SK-N-SH (cell line): ENCODE results near the gene ECPAS.

ENCODE experiments used
- CHD2 ChIP-seq: fragments of 150-350 bp; IDR thresholded peaks from 2 replicates; pipeline ENCODE4 v1.6.1; 2018; ENCODE audit warnings: low read length; ENCODE audit not compliant: partially characterized antibody
- EP300 ChIP-seq, 2 experiments: IDR thresholded peaks; 2 replicates each; pipeline versions ENCODE4 v1.4.0 to v1.6.1; 2012; ENCODE audit warnings: borderline replicate concordance in 1 of 2, low read depth in 1 of 2, low read length in 1 of 2
- POLR2AphosphoS5 ChIP-seq: IDR thresholded peaks from 2 replicates; pipeline ENCODE4 v1.6.1; 2012; ENCODE audit warnings: low read depth, low read length
- TF ChIP-seq, protein P1 (sequence below): IDR thresholded peaks from 2 replicates; pipeline ENCODE4 v1.6.1; 2012; ENCODE audit warnings: mild to moderate bottlenecking, low read depth, low read length, moderate library complexity
- TF ChIP-seq, protein P2 (sequence below): IDR thresholded peaks from 2 replicates; pipeline ENCODE4 v1.4.0; 2012; ENCODE audit warnings: low read depth
- TF ChIP-seq, protein P3 (sequence below): fragments of 200-600 bp; sonication (generic); IDR thresholded peaks from 2 replicates; pipeline ENCODE4 v1.6.1; 2017; ENCODE audit warnings: antibody characterized with exemption, mild to moderate bottlenecking, moderate library complexity

DNA sequence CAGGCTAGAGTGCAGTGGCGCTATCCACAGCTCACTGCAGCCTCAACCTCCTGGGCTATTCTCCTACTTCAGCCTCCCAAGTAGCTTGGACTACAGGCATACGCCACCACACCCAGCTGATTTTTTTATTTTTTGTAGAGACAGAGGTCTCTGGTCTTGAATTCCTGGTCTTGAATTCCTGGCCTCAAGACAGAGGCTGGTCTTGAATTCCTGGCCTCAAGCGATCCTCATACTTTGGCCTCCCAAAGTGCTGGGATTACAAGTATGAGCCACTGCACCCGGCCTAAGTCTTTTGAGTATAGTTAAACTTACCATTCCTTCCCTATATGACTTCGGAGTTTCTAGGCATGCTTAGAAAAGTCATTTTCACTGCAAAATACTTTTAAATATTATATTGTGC is 29.4 kb downstream of the ECPAS start:
- TF ChIP-seq, protein P1, sequence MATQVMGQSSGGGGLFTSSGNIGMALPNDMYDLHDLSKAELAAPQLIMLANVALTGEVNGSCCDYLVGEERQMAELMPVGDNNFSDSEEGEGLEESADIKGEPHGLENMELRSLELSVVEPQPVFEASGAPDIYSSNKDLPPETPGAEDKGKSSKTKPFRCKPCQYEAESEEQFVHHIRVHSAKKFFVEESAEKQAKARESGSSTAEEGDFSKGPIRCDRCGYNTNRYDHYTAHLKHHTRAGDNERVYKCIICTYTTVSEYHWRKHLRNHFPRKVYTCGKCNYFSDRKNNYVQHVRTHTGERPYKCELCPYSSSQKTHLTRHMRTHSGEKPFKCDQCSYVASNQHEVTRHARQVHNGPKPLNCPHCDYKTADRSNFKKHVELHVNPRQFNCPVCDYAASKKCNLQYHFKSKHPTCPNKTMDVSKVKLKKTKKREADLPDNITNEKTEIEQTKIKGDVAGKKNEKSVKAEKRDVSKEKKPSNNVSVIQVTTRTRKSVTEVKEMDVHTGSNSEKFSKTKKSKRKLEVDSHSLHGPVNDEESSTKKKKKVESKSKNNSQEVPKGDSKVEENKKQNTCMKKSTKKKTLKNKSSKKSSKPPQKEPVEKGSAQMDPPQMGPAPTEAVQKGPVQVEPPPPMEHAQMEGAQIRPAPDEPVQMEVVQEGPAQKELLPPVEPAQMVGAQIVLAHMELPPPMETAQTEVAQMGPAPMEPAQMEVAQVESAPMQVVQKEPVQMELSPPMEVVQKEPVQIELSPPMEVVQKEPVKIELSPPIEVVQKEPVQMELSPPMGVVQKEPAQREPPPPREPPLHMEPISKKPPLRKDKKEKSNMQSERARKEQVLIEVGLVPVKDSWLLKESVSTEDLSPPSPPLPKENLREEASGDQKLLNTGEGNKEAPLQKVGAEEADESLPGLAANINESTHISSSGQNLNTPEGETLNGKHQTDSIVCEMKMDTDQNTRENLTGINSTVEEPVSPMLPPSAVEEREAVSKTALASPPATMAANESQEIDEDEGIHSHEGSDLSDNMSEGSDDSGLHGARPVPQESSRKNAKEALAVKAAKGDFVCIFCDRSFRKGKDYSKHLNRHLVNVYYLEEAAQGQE, result no peak
- no peak for TF ChIP-seq CHD2
- TF ChIP-seq, protein P2, sequence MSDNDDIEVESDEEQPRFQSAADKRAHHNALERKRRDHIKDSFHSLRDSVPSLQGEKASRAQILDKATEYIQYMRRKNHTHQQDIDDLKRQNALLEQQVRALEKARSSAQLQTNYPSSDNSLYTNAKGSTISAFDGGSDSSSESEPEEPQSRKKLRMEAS, result no peak
- TF ChIP-seq POLR2AphosphoS5, result no peak
- TF ChIP-seq, protein P3, sequence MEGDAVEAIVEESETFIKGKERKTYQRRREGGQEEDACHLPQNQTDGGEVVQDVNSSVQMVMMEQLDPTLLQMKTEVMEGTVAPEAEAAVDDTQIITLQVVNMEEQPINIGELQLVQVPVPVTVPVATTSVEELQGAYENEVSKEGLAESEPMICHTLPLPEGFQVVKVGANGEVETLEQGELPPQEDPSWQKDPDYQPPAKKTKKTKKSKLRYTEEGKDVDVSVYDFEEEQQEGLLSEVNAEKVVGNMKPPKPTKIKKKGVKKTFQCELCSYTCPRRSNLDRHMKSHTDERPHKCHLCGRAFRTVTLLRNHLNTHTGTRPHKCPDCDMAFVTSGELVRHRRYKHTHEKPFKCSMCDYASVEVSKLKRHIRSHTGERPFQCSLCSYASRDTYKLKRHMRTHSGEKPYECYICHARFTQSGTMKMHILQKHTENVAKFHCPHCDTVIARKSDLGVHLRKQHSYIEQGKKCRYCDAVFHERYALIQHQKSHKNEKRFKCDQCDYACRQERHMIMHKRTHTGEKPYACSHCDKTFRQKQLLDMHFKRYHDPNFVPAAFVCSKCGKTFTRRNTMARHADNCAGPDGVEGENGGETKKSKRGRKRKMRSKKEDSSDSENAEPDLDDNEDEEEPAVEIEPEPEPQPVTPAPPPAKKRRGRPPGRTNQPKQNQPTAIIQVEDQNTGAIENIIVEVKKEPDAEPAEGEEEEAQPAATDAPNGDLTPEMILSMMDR, result no peak
- TF ChIP-seq EP300 (IDR thresholded peaks at IDR 0.05; ENCODE audit: borderline replicate concordance in 1 of 2, low read depth in 1 of 2, low read length in 1 of 2), result no peak
